ENCODE data around the gene CARNS1.

The CARNS1 gene

DNA sequence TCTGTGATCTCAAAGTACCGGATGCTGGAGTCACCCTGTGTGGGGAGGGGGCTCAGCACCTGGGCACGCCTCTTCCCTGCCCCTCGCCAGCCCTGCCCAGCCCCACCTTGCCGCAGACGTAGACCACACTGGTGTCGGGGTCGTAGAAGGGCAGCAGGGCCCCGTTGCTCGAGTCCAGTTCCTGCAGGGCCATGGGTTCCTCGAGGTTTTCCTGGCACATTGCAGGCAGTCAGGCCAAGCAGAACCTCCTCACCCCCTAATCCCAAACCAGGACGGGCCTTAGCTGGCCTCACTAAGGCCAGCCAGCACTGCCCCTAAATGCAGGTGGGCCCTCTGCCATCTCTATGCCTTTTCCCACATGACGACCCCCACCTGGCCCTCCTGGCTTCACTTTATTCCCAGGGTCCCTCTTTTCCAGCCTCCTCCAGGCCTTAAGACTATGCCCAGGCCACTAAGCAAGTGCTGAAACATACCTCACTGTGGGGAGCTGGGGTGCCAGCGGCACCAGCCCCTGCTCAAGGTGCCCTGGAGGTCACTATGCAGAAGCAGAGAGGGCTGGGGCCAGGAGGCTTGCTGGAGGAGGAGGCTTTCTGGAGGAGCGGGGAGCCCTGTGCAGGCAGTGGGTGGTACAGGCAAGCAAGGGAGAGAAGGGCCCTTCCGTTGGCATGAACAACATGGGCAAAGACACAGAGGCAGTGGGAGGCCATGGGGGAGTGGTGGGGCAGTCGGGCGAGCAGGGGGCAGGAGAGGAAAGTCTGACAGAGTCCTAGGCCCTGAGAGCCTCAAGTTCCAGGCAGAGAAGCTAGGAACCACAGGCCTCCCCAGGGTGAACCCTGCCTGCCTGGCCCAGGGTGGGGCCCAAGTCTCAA, 25.0 kb downstream of the CARNS1 start:
- no peak for DNase-seq (ENCODE audit: low spot score)
- TF ChIP-seq, protein P1, sequence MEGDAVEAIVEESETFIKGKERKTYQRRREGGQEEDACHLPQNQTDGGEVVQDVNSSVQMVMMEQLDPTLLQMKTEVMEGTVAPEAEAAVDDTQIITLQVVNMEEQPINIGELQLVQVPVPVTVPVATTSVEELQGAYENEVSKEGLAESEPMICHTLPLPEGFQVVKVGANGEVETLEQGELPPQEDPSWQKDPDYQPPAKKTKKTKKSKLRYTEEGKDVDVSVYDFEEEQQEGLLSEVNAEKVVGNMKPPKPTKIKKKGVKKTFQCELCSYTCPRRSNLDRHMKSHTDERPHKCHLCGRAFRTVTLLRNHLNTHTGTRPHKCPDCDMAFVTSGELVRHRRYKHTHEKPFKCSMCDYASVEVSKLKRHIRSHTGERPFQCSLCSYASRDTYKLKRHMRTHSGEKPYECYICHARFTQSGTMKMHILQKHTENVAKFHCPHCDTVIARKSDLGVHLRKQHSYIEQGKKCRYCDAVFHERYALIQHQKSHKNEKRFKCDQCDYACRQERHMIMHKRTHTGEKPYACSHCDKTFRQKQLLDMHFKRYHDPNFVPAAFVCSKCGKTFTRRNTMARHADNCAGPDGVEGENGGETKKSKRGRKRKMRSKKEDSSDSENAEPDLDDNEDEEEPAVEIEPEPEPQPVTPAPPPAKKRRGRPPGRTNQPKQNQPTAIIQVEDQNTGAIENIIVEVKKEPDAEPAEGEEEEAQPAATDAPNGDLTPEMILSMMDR (IDR thresholded peaks at IDR 0.05; ENCODE audit: extremely low read depth, missing control alignments): no peak

DNA sequence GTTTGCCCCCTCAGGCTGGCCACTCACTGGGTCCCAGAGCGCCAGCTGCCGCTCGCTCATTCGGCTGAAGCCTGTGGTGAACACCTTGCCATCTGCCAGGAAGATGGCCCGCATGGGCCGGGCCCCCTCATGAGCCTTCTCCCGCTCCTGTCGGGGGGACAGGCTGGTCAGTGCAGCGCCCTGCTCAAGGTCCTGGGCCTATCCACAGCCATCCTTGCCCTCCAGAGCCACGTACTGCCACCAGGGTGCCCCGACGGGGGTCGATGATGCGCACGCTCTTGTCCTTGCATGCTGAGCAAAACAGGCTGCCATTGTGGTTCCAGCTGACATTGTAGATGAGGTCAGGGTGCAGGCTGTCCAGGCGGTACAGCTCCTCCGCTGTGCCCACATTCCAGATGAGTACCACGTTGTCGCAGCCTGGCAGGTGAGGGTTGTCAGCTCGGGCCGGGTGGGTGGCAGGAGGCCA, 25.7 kb downstream of the CARNS1 start:
- TF ChIP-seq, protein P1 (IDR thresholded peaks at IDR 0.05; ENCODE audit: extremely low read depth, missing control alignments): no peak

DNA sequence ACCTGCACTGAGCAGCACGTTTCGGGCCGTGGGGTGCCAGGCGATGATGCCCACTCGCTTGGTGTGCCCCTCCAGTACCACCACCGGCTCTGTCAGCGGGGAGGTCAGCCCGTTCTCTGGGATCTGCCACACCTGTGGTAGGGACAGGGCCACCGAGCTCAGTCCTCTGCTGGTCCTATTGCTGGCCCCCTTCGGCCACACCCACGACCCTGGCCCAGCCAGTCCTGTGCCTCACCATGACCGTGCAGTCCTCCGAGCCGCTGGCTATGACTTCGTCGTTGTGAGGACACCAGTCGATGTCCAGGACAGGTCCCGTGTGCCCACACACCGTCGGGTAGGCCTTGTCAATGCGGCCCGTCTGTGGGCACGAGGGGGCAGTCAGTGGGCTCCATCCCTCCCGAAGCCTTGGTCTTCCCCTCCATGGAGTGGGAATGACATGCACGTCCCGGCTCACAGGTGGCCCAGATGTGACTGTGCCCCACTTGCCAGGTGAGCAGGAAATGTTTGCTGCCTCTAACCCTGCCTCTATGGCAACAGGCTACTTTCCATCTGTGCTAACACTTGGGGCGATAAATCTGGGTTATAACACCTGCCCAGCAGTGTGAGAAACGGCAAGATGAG, 26.4 kb downstream of the CARNS1 start:
- TF ChIP-seq, protein P1 (IDR thresholded peaks at IDR 0.05; ENCODE audit: extremely low read depth, missing control alignments): no peak
- no peak for DNase-seq (ENCODE audit: low spot score)

More for the DNA sequence above, 25.7 kb downstream of the CARNS1 start:
- no peak for DNase-seq (ENCODE audit: low spot score)

DNA sequence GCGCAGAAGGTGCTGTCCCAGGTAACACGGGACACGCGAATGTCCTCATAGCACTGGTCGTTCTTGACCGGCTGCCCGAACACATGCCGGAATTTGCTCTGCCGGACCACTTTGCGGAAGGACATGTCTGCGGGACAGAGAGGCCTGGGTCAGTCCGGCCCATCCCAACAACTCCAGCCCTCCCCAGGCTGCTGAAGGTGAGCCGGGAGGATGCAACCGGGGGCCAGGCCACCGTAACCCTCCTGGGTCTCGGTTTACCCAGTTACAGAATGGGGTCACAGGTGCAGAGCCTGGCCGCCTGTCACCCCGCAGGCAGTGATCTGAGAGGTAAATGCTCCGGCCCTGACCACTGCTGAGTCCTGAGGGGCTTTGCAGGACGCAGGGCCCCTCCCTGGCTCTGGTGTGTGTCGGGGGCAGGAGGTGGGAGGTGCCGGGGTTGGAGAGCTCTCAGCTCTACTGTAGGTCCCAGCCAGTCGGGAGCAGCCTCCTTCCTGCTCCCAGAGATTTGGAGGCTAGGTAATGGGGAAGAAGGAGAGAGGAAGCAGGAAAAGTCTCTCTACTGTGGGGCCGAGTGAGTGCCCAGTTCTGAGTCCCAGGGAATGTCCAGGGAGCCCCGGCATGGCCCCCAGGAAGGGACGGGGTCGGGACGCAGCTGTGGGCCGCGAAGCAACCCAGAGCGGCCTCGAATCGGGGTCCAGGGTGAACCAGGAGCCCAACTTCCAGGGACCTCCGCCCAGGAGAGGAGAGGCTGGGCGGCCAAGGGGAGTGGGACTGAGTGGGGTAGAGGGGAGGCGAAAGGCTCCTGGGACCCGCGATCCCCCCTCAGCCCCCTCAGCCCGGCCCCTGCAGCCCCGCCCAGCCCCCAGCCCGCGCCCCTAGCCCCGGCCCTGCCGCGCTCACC, 27.3 kb downstream of the CARNS1 start:
- no peak for DNase-seq (ENCODE audit: low spot score)
- TF ChIP-seq, protein P1 (IDR thresholded peaks at IDR 0.05; ENCODE audit: extremely low read depth, missing control alignments): no peak

DNA sequence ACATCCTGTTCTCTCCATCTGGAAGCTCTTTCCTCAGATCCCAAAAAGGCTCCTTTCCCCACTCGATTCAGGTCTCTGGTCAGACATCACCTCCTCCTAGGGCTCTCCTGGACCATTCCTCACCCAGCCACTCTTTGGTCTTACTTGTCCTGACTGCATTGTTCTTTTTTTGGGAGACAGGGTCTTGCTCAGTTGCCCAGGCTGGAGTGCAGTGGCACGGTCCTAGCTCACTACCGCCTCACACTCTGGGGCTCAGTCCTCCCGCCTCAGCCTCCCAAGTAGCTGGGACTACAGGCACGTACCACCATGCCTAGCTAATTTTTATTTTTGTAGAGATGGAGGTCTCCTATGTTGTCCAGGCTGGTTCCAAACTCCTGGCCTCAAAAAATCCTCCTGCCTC, 30.0 kb downstream of the CARNS1 start:
- TF ChIP-seq, protein P1 (IDR thresholded peaks at IDR 0.05; ENCODE audit: extremely low read depth, missing control alignments): no peak
- no peak for DNase-seq (ENCODE audit: low spot score)

DNA sequence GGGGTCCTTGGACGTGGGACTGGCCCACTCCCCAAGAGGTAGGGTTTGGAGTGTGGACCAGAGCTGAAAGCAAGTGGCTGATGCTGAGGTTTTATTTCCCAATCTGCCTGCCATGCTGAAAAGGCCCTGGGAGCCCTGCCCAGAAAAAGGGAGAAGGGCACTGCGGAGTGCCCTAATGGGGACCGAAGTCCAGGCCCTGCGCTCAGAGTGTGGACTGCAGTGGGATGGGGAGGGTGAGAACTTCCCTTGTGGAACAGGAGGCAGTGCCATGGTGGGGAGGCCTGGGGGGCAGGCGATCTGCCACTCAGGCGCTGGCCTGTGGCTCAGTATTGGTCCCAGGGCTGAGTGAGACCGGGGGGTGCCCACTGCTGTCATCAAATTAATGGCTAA, 32.7 kb downstream of the CARNS1 start:
- no peak for DNase-seq (ENCODE audit: low spot score)
- TF ChIP-seq, protein P1 (IDR thresholded peaks at IDR 0.05; ENCODE audit: extremely low read depth, missing control alignments): no peak

All from GM20000 (cell line).